Stimulated activated CD4-positive, alpha-beta T cell treated with anti-CD3 and anti-CD28 coated beads, Interleukin-12 subunit alpha, Interleukin-12 subunit beta, amount 100 ng/mL, for 24 hours (primary cell): ENCODE measurements around the gene BEGAIN.
"Not testable (repeated sequence)": the region's sequence is repeated elsewhere in the genome, so short reads cannot be mapped to it uniquely, and the experiment has no call there.

Source experiments
- DNase-seq, 2 experiments: peaks; one replicate each; pipeline ENCODE4 v3.0.0-alpha.2; 2020; ENCODE audit warnings: low read depth in 2 of 2

The BEGAIN gene

GRCh38 chr14:100523131-100523842 lies 63.9 kb downstream of the BEGAIN start:
- no peak for DNase-seq

- no peak for DNase-seq
Observed at GRCh38 chr14:100522616-100523099, 64.6 kb downstream of the BEGAIN start.

- not testable (repeated sequence) for DNase-seq
Observed at GRCh38 chr14:100506053-100506452, 81.2 kb downstream of the BEGAIN start.

GRCh38 chr14:100504372-100505078 lies 82.7 kb downstream of the BEGAIN start:
- no peak for DNase-seq

GRCh38 chr14:100503251-100503650 lies 84.0 kb downstream of the BEGAIN start:
- no peak for DNase-seq

GRCh38 chr14:100502622-100503220 lies 84.5 kb downstream of the BEGAIN start:
- no peak for DNase-seq

GRCh38 chr14:100500128-100500527 lies 87.1 kb downstream of the BEGAIN start:
- DNase-seq = no peak

GRCh38 chr14:100498068-100498467 lies 89.1 kb downstream of the BEGAIN start:
- no peak for DNase-seq

- DNase-seq = no peak
Observed at GRCh38 chr14:100495917-100496316, 91.3 kb downstream of the BEGAIN start.

- no peak for DNase-seq
Observed at GRCh38 chr14:100494645-100495044, 92.6 kb downstream of the BEGAIN start.

GRCh38 chr14:100490252-100490651 lies 97.0 kb downstream of the BEGAIN start:
- DNase-seq = no peak

- no peak for DNase-seq
Observed at GRCh38 chr14:100488057-100488456, 99.2 kb downstream of the BEGAIN start.

GRCh38 chr14:100487304-100487703 lies 99.9 kb downstream of the BEGAIN start:
- no peak for DNase-seq
